Neural cell (in vitro differentiated cells): ENCODE measurements around the gene TOR1A.

Source experiments
- EP300 ChIP-seq: fragments of 450-650 bp; conservative IDR thresholded peaks from 2 replicates; pipeline ENCODE4 v1.6.1; 2014; ENCODE audit warnings: antibody characterized with exemption, mild to moderate bottlenecking, moderate library complexity; ENCODE audit not compliant: poor library complexity, severe bottlenecking
- EZH2 ChIP-seq: fragments of 200-600, 300-800 bp; shearing (Covaris generic), sonication (generic); IDR thresholded peaks from 2 replicates; pipeline ENCODE4 v1.6.1; 2014; ENCODE audit warnings: antibody characterized with exemption, low read length, borderline replicate concordance, mild to moderate bottlenecking; ENCODE audit not compliant: insufficient read depth, poor library complexity, severe bottlenecking
- POLR2AphosphoS5 ChIP-seq: IDR thresholded peaks from 2 replicates; pipeline ENCODE4 v1.6.1; 2012
- RAD21 ChIP-seq: fragments of 450-650 bp; conservative IDR thresholded peaks from 2 replicates; pipeline ENCODE4 v1.6.1; 2014; ENCODE audit warnings: antibody characterized with exemption, mild to moderate bottlenecking, moderate library complexity
- TF ChIP-seq, protein P1 (sequence below): fragments of 450-650 bp; IDR thresholded peaks from 2 replicates; pipeline ENCODE4 v1.5.1; 2014; ENCODE audit warnings: antibody characterized with exemption, mild to moderate bottlenecking, moderate library complexity; ENCODE audit not compliant: poor library complexity, severe bottlenecking

DNA sequence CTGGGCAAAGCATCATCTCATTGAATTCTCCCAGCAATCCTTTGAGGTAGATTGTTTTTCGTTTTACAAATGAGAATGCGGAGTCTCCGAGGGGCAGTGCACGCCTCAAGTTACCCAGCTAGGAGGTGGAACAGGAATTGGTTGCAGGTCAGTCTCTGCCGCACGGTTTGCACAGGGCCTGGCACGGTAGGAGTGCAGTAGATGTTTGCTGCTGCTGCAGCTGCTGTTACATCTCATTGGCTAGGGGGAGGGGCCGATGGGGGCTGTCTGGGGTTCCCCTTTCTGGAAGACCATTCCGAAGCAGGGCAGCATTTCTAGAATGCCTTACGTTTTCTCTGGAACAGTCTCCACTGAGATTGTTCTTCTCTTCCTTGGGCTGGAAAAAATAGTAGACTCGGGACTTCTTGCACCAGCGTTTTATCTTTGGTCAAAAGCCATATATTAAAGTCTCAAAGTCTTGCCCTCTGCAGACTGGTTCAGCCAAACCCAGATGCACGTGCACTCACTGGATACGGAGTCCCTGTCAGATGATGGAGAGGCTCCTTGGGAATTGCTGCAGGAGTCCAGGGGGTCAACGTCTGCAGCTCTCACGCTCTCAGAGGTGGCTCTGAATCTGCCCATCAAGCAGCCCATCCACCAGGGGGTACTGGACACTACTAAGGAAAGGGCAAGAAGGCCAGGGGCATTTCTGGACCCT is 12.5 kb upstream of the TOR1A start:
- TF ChIP-seq, protein P1, sequence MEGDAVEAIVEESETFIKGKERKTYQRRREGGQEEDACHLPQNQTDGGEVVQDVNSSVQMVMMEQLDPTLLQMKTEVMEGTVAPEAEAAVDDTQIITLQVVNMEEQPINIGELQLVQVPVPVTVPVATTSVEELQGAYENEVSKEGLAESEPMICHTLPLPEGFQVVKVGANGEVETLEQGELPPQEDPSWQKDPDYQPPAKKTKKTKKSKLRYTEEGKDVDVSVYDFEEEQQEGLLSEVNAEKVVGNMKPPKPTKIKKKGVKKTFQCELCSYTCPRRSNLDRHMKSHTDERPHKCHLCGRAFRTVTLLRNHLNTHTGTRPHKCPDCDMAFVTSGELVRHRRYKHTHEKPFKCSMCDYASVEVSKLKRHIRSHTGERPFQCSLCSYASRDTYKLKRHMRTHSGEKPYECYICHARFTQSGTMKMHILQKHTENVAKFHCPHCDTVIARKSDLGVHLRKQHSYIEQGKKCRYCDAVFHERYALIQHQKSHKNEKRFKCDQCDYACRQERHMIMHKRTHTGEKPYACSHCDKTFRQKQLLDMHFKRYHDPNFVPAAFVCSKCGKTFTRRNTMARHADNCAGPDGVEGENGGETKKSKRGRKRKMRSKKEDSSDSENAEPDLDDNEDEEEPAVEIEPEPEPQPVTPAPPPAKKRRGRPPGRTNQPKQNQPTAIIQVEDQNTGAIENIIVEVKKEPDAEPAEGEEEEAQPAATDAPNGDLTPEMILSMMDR: no peak
- TF ChIP-seq EP300 (no peak), POLR2AphosphoS5 (no peak), RAD21 (no peak), EZH2 (no peak)
